GM21723 (cell line): ENCODE measurements around the gene ASS1.

Experiments used
- ATAC-seq: cut with Tn5 transposase; IDR thresholded peaks from one replicate; pipeline ENCODE4 v1.9.1; 2021; ENCODE audit warnings: mild to moderate bottlenecking, moderate library complexity; ENCODE audit not compliant: unreplicated experiment

The ASS1 gene

DNA sequence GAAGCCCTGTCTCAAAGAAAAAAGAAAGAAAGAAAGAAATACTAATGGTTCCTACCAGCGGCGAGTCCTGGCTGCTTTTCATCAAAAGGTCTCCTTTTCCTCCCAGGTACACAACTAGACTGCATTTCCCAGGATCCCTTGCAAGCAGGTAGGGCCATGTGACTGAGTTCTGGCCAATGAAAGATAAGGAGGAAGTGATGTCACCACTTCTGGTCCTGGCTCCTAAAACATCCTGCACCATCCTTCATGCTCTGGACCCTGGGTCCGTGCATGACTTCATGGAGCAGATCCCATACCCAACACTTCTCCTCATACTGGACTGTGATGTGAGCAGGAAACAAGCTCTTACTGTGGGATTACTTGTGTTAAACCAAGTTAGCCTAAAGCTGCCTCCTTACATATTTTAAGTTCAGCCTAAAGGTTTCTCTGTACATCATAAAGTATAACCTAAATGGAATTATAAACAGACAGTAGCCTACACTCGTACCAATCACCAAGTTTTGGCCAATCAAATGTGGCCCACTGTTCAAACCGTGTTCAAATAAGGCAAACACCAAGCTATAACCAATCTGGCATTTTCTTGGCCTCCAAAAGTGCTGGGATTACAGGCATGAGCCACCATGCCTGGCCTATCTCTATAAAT is 104.5 kb downstream of the ASS1 start:
- ATAC-seq: no peak
